CD4-positive, alpha-beta T cell (primary cell): ENCODE results near the gene SMIM41. TPM values are rescaled to one million over a fixed set of nuclear protein-coding genes. Genes with fewer than 3 reads are reported as not detected.

ENCODE experiments used
- ATAC-seq: fragments of 200-7000 bp; cut with Tn5 transposase; one replicate; pipeline ENCODE4 v1.10.0; 2022; ENCODE audit warnings: mild to moderate bottlenecking; ENCODE audit not compliant: poor library complexity
- CTCF ChIA-PET: fragments of 350-600 bp; sonication (Branson Sonifier 250); formaldehyde crosslinking; loops from one replicate; lab custom pipeline; 2021; ENCODE audit warnings: antibody characterized with exemption, inconsistent platforms; lab: Charles Lee
- POLR2A ChIA-PET: fragments of 350-600 bp; sonication (Branson Sonifier 250); formaldehyde crosslinking; loops from one replicate; lab custom pipeline; 2021; ENCODE audit warnings: antibody characterized with exemption, inconsistent platforms; lab: Charles Lee
- DNase-seq, 14 experiments: peaks; one replicate each; pipeline ENCODE4 v3.0.0-alpha.2; 2013 to 2020; ENCODE audit warnings: mixed read lengths in 2 of 14
- H3K27ac ChIP-seq, 2 donors: one replicate each; pipeline versions ENCODE4 v1.5.1 to v1.7.0; 2013; ENCODE audit warnings: low read length in 2 of 2, low read depth in 1 of 2, mild to moderate bottlenecking in 1 of 2
- H3K27me3 ChIP-seq, 2 experiments: 1 replicate in 1 of 2; 2 replicates in 1 of 2; pipeline versions ENCODE4 v1.6.1 to v1.7.0; 2013; ENCODE audit warnings: low read length in 2 of 2, control low read depth in 1 of 2, mild to moderate bottlenecking in 1 of 2, moderate library complexity in 1 of 2; ENCODE audit not compliant: insufficient read depth in 2 of 2, control insufficient read depth in 1 of 2
- H3K36me3 ChIP-seq: one replicate; pipeline ENCODE4 v1.6.1; 2013; ENCODE audit warnings: low read length, control low read depth; ENCODE audit not compliant: insufficient read depth
- H3K4me1 ChIP-seq: one replicate; pipeline ENCODE4 v1.6.1; 2013; ENCODE audit warnings: low read length, control low read depth; ENCODE audit not compliant: insufficient read depth
- H3K4me3 ChIP-seq: one replicate; pipeline ENCODE4 v1.5.1; 2013; ENCODE audit warnings: mild to moderate bottlenecking, low read length, moderate library complexity
- H3K9me3 ChIP-seq, 2 experiments: 1 replicate in 1 of 2; 2 replicates in 1 of 2; pipeline versions ENCODE4 v1.6.1 to v1.7.0; 2013; ENCODE audit warnings: low read length in 2 of 2, mild to moderate bottlenecking in 2 of 2, control low read depth in 1 of 2, moderate library complexity in 1 of 2; ENCODE audit not compliant: control insufficient read depth in 1 of 2, insufficient read depth in 1 of 2
- H3K27ac Mint-ChIP-seq: one replicate; pipeline ENCODE4 v1.8.0; 2020; ENCODE audit warnings: mixed read lengths
- H3K27me3 Mint-ChIP-seq: one replicate; pipeline ENCODE4 v1.8.0; 2021; ENCODE audit warnings: mixed read lengths
- H3K36me3 Mint-ChIP-seq: one replicate; pipeline ENCODE4 v1.8.0; 2021; ENCODE audit warnings: low read depth, mixed read lengths
- H3K4me1 Mint-ChIP-seq: one replicate; pipeline ENCODE4 v1.8.0; 2021; ENCODE audit warnings: low read depth, mixed read lengths
- H3K4me3 Mint-ChIP-seq: one replicate; pipeline ENCODE4 v1.8.0; 2020; ENCODE audit warnings: mild to moderate bottlenecking, mixed read lengths
- H3K9me3 Mint-ChIP-seq: one replicate; pipeline ENCODE4 v1.8.0; 2020; ENCODE audit warnings: mixed read lengths
- intact Hi-C, 2 experiments: fragments of 100-400 bp; cut with DNase I in 1 of 2; cut with micrococcal nuclease in 1 of 2; formaldehyde crosslinking; loops; one replicate each; pipeline versions ENCODE4 v1.15.1 to v1.9.0; 2023 to 2025; cut with DNase I, micrococcal nuclease
- total RNA-seq, 174 experiments: library from RNA in 2 of 174; stranded (reverse) in 2 of 174; gene quantifications; one replicate each; pipeline ENCODE4 v1.2.3 and lab custom pipeline; 2021 to 2026
- TF ChIP-seq, protein P1 (sequence below): fragments of 200-600 bp; IDR thresholded peaks from one replicate; pipeline ENCODE4 v1.8.0; 2022; ENCODE audit warnings: antibody characterized with exemption, mild to moderate bottlenecking

SMIM41 gene
- total RNA-seq, 2 experiments from 2014 or later = not detected

DNA sequence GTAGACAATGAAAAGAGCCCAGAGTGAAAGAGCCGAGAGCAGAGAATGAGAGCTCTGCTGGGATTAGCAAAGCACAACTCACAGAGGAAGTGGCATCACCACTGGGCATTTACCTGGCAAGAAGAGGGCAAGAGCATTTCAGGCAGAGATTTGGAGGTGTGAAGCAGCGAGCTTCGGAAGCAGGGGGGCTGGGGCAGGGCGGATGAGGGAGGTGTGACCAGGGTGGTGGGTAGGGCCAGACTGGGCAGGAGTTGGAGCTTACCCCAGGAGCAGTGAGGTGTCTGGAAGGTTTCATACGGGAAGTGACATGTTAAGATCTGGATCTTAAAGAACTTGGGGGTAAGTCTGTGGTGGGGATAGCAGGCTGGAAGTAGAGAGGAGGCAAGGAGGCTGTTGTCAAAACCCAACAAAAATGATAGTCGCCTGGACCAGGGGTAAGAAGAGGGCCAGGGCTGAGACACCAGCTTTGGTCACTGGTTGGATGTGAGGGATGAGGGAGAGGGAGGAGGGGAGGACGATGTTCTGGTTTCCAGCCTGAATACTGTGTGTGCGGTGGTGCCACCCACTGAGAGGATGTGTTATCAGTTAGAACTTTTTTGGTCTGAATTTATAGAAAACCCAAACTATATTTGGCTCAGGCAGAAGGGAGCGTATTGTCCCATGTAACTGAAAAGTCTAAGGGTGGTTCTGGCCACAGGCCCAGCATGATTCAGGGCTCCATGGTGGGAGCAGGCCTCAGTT is 5.2 kb downstream of the SMIM41 start:
- DNase-seq (no peak), ATAC-seq (no peak)
- Mint-ChIP-seq H3K27me3 (peaks cover 19% of the 10 kb centered on the region), H3K36me3 (no peaks in the 10 kb centered on the region), H3K4me1 (peaks cover 16% of the 10 kb centered on the region), H3K27ac (no peak overlapping the region), H3K4me3 (no peak overlapping the region), H3K9me3 (no peaks in the 10 kb centered on the region)
- peaks cover 0 to 14% of the 10 kb centered on the region in 2 experiments for H3K27me3 ChIP-seq
- H3K9me3 ChIP-seq = no peaks in the 10 kb centered on the region
- TF ChIP-seq, protein P1, sequence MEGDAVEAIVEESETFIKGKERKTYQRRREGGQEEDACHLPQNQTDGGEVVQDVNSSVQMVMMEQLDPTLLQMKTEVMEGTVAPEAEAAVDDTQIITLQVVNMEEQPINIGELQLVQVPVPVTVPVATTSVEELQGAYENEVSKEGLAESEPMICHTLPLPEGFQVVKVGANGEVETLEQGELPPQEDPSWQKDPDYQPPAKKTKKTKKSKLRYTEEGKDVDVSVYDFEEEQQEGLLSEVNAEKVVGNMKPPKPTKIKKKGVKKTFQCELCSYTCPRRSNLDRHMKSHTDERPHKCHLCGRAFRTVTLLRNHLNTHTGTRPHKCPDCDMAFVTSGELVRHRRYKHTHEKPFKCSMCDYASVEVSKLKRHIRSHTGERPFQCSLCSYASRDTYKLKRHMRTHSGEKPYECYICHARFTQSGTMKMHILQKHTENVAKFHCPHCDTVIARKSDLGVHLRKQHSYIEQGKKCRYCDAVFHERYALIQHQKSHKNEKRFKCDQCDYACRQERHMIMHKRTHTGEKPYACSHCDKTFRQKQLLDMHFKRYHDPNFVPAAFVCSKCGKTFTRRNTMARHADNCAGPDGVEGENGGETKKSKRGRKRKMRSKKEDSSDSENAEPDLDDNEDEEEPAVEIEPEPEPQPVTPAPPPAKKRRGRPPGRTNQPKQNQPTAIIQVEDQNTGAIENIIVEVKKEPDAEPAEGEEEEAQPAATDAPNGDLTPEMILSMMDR = no peak
- H3K27ac ChIP-seq = no peak overlapping the region
- CTCF ChIA-PET = interaction anchor here (1.1 to 7.2 kb wide), 4 partner anchors 15 to 81 kb away, joined by 3 to 103 read pairs (median 5); partner anchors contain the start of gene ATG101
- POLR2A ChIA-PET = interaction anchor here (1.7 kb wide), 1 partner anchor 60 kb away, joined by 6 read pairs; no protein-coding TSS in a partner anchor
- H3K36me3 ChIP-seq = no peaks in the 10 kb centered on the region
- intact Hi-C loops = no loop called here
- no peak overlapping the region for H3K4me3 ChIP-seq
- peaks cover 18% of the 10 kb centered on the region for H3K4me1 ChIP-seq

DNA sequence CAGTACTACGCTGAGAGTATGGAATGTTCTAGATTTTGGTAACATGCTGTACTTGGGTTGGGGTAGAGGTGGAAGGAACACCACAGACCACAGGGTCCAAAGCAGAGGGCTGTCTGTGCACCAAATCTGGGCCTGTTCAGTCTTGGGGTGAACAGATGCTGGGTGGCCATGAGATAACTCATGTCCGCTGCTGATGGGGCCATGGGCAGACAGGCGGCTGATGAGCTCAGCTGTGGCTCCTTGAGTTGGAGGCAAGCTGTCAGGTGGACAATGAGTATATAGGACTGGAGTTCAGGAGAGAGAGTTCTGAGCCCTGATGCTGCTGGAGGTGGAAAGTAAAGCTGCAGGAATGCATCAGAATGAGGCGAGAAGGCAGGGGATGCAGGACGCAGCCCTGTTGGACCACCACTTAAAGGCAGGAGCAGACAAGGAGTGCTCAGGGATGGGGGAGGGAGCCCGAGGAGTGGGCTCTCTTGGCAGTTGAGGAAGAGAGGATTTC is 6.2 kb downstream of the SMIM41 start:
- intact Hi-C loops = no loop called here
- no peaks in the 10 kb centered on the region for H3K36me3 Mint-ChIP-seq
- POLR2A ChIA-PET = interaction anchor here (1.7 kb wide), 1 partner anchor 61 kb away, joined by 6 read pairs; no protein-coding TSS in a partner anchor
- peaks cover 16% of the 10 kb centered on the region for H3K4me1 Mint-ChIP-seq
- H3K9me3 Mint-ChIP-seq = no peaks in the 10 kb centered on the region
- no peak for DNase-seq
- Histone ChIP-seq H3K4me1 (peaks cover 18% of the 10 kb centered on the region), H3K9me3 (no peaks in the 10 kb centered on the region), H3K27me3 (peaks cover 0 to 20% of the 10 kb centered on the region in 2 experiments), H3K4me3 (no peak overlapping the region), H3K36me3 (no peaks in the 10 kb centered on the region), H3K27ac (no peak overlapping the region)
- peaks cover 29% of the 10 kb centered on the region for H3K27me3 Mint-ChIP-seq
- CTCF ChIA-PET = interaction anchor here (1.0 to 7.2 kb wide), 2 partner anchors 31 to 61 kb away, joined by 3 to 103 read pairs; no protein-coding TSS in a partner anchor
- TF ChIP-seq, protein P1 = no peak
- ATAC-seq = no peak
- no peak overlapping the region for H3K27ac Mint-ChIP-seq
- no peak overlapping the region for H3K4me3 Mint-ChIP-seq

DNA sequence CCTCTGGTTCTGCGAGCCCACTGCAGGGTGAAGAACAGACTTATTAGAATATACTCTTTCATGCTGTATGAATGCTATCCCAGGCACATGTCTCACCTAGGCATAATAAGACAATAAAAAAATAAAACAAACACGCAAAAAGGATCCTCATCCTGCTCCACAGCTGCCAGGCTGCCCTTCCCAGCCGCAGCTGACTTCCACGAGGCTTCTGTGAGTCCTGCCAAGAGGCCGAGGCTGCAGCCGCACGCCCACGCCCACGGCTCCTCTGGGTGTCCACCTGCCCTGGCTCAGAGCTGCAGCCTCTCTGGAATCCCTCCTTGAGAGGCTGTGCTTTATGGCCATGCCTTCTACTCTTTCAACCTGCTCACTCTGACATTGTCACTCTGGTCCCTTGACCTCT is 6.9 kb downstream of the SMIM41 start:
- ATAC-seq = no peak
- H3K27ac ChIP-seq = no peak overlapping the region
- ChIA-PET POLR2A (no interaction called here), CTCF (interaction anchor here (1.0 to 7.2 kb wide), 2 partner anchors 30 to 61 kb away, joined by 3 to 103 read pairs; no protein-coding TSS in a partner anchor)
- peaks cover 14% of the 10 kb centered on the region for H3K4me1 Mint-ChIP-seq
- H3K4me3 Mint-ChIP-seq = no peak overlapping the region
- H3K36me3 ChIP-seq = no peaks in the 10 kb centered on the region
- H3K36me3 Mint-ChIP-seq = no peaks in the 10 kb centered on the region
- no peak for DNase-seq
- peaks cover 13% of the 10 kb centered on the region for H3K4me1 ChIP-seq
- TF ChIP-seq, protein P1 = no peak
- H3K27me3 ChIP-seq = peaks cover 0 to 26% of the 10 kb centered on the region in 2 experiments
- no peaks in the 10 kb centered on the region for H3K9me3 ChIP-seq
- H3K27ac Mint-ChIP-seq = no peak overlapping the region
- peaks cover 35% of the 10 kb centered on the region for H3K27me3 Mint-ChIP-seq
- intact Hi-C loops = no loop called here
- no peaks in the 10 kb centered on the region for H3K9me3 Mint-ChIP-seq
- H3K4me3 ChIP-seq = no peak overlapping the region
